ENCODE data around the gene PLOD1.

The PLOD1 gene

GRCh38 chr1:11940260-11940921 lies 5.9 kb downstream of the PLOD1 start:
- no peak for DNase-seq

GRCh38 chr1:11942280-11942679 lies 7.8 kb downstream of the PLOD1 start:
- no peak for DNase-seq

- DNase-seq = peak; percentile 38
Measured at GRCh38 chr1:11943619-11944018, 9.1 kb downstream of the PLOD1 start.

GRCh38 chr1:11944358-11944931 lies 9.9 kb downstream of the PLOD1 start:
- peak; percentile 95 for DNase-seq

- no peak for DNase-seq
Measured at GRCh38 chr1:11946647-11947046, 12.1 kb downstream of the PLOD1 start.

GRCh38 chr1:11948822-11949458 lies 14.4 kb downstream of the PLOD1 start:
- no peak for DNase-seq

- no peak for DNase-seq
Measured at GRCh38 chr1:11951901-11952300, 17.4 kb downstream of the PLOD1 start.

- DNase-seq = no peak
Measured at GRCh38 chr1:11952455-11953109, 18.1 kb downstream of the PLOD1 start.

- DNase-seq = no peak
Measured at GRCh38 chr1:11955221-11955620, 20.7 kb downstream of the PLOD1 start.

- no peak for DNase-seq
Measured at GRCh38 chr1:11957398-11957797, 22.9 kb downstream of the PLOD1 start.

- no peak for DNase-seq
Measured at GRCh38 chr1:11957897-11958296, 23.4 kb downstream of the PLOD1 start.

GRCh38 chr1:11960276-11960675 lies 25.8 kb downstream of the PLOD1 start:
- no peak for DNase-seq

GRCh38 chr1:11960715-11961114 lies 26.2 kb downstream of the PLOD1 start:
- DNase-seq = no peak

- no peak for DNase-seq
Measured at GRCh38 chr1:11961230-11961629, 26.7 kb downstream of the PLOD1 start.

GRCh38 chr1:11963622-11964021 lies 29.1 kb downstream of the PLOD1 start:
- DNase-seq = no peak

GRCh38 chr1:11964656-11965055 lies 30.1 kb downstream of the PLOD1 start:
- DNase-seq = no peak

- peak; percentile 50 for DNase-seq
Measured at GRCh38 chr1:11967028-11967547, 32.6 kb downstream of the PLOD1 start.

GRCh38 chr1:11970441-11971185 lies 36.1 kb downstream of the PLOD1 start:
- DNase-seq = no peak

GRCh38 chr1:11977625-11978024 lies 43.1 kb downstream of the PLOD1 start:
- DNase-seq = no peak

GRCh38 chr1:11978301-11978700 lies 43.8 kb downstream of the PLOD1 start:
- DNase-seq = no peak

- DNase-seq = no peak
Measured at GRCh38 chr1:11979028-11979850, 44.7 kb downstream of the PLOD1 start.
